Muscle of arm (tissue), 12 donors: Measurements from ENCODE around the gene GAB1. TPM values are rescaled to one million over a fixed set of nuclear protein-coding genes. Genes with fewer than 3 reads are reported as not detected.
"Not testable (repeated sequence)": the region's sequence is repeated elsewhere in the genome, so short reads cannot be mapped to it uniquely, and the experiment has no call there.

ENCODE experiments used
- DNase-seq: peaks from one replicate; pipeline ENCODE4 v3.0.0-alpha.2; 2013
- polyA plus RNA-seq, 12 donors: library from polyadenylated mRNA; unstranded; fragments of 120-200 nt; gene quantifications; one replicate each; pipeline ENCODE4 v1.2.1, GENCODE V29; 2013; ENCODE audit not compliant: insufficient read length in 12 of 12

GAB1 gene
- polyA plus RNA-seq, 12 donors: 27.0 to 65.0 (median 38.5) TPM; not detected in 1

- peak; percentile 94 for DNase-seq
These were observed 496 bp upstream of the GAB1 start for GRCh38 chr4:143335979-143336780.

- peak; percentile 77 for DNase-seq
These were observed 1.1 kb downstream of the GAB1 start for GRCh38 chr4:143337600-143338287.

GRCh38 chr4:143338313-143338712, 1.6 kb downstream of the GAB1 start:
- DNase-seq: no peak

- DNase-seq: no peak
These were observed 2.8 kb downstream of the GAB1 start for GRCh38 chr4:143339497-143339896.

GRCh38 chr4:143341186-143341755, 4.6 kb downstream of the GAB1 start:
- no peak for DNase-seq

GRCh38 chr4:143343276-143343831, 6.7 kb downstream of the GAB1 start:
- DNase-seq: no peak

GRCh38 chr4:143344041-143344440, 7.4 kb downstream of the GAB1 start:
- DNase-seq: no peak

GRCh38 chr4:143344774-143345173, 8.1 kb downstream of the GAB1 start:
- DNase-seq: no peak

GRCh38 chr4:143345356-143345755, 8.7 kb downstream of the GAB1 start:
- no peak for DNase-seq

GRCh38 chr4:143346206-143346605, 9.5 kb downstream of the GAB1 start:
- no peak for DNase-seq

- DNase-seq: no peak
These were observed 10.9 kb downstream of the GAB1 start for GRCh38 chr4:143347484-143348111.

GRCh38 chr4:143348233-143349077, 11.8 kb downstream of the GAB1 start:
- DNase-seq: no peak

- DNase-seq: not testable (repeated sequence)
These were observed 13.3 kb downstream of the GAB1 start for GRCh38 chr4:143349858-143350527.

- no peak for DNase-seq
These were observed 14.5 kb downstream of the GAB1 start for GRCh38 chr4:143351149-143351691.

GRCh38 chr4:143351774-143352451, 15.2 kb downstream of the GAB1 start:
- no peak for DNase-seq

GRCh38 chr4:143352720-143353119, 16.0 kb downstream of the GAB1 start:
- no peak for DNase-seq

- DNase-seq: no peak
These were observed 17.1 kb downstream of the GAB1 start for GRCh38 chr4:143353797-143354196.

- no peak for DNase-seq
These were observed 18.3 kb downstream of the GAB1 start for GRCh38 chr4:143354990-143355389.

GRCh38 chr4:143355540-143356217, 19.0 kb downstream of the GAB1 start:
- no peak for DNase-seq
